OCI-LY3 (cell line): ENCODE measurements around the gene MEF2B.

Experiments
- H2AFZ ChIP-seq: fragments of 200-600, 300-600 bp; shearing (Covaris generic); 2 replicates; pipeline ENCODE4 v1.6.0; 2014; ENCODE audit warnings: antibody characterized with exemption, low read depth, low read length
- H3K27ac ChIP-seq: fragments of 200-600, 300-600 bp; sonication (generic); 2 replicates; pipeline ENCODE4 v1.5.1; 2014; ENCODE audit warnings: mild to moderate bottlenecking, low read length, moderate library complexity, mixed read lengths
- H3K27me3 ChIP-seq: fragments of 200-600, 300-600 bp; sonication (generic); 2 replicates; pipeline ENCODE4 v1.6.1; 2014; ENCODE audit warnings: low read depth, low read length, mixed read lengths
- H3K36me3 ChIP-seq: fragments of 200-600, 300-600 bp; sonication (generic); replicated peaks from 2 replicates; pipeline ENCODE3; 2014; ENCODE audit warnings: low read depth, low read length, mixed read lengths
- H3K4me1 ChIP-seq: fragments of 300-600, 200-600 bp; sonication (generic); 2 replicates; pipeline ENCODE4 v1.6.1; 2014; ENCODE audit warnings: low read length, mixed read lengths
- H3K4me2 ChIP-seq: fragments of 200-600, 300-600 bp; sonication (generic); 2 replicates; pipeline ENCODE4 v1.6.1; 2014; ENCODE audit warnings: low read length, mixed read lengths
- H3K4me3 ChIP-seq: fragments of 300-600, 200-600 bp; sonication (generic); 2 replicates; pipeline ENCODE4 v1.5.1; 2014; ENCODE audit warnings: antibody characterized with exemption, mild to moderate bottlenecking, low read length, moderate library complexity
- H3K79me2 ChIP-seq: fragments of 300-600, 200-600 bp; shearing (Covaris generic); 2 replicates; pipeline ENCODE4 v1.6.1; 2014; ENCODE audit warnings: mild to moderate bottlenecking, low read length, mixed read lengths
- H3K9ac ChIP-seq: fragments of 300-600, 200-600 bp; shearing (Covaris generic); 2 replicates; pipeline ENCODE4 v1.6.0; 2014; ENCODE audit warnings: mild to moderate bottlenecking, low read length, moderate library complexity
- H3K9me3 ChIP-seq: fragments of 200-600, 300-600 bp; shearing (Covaris generic); 2 replicates; pipeline ENCODE4 v1.6.1; 2014; ENCODE audit warnings: low read length, mixed read lengths; ENCODE audit not compliant: insufficient read depth
- H4K20me1 ChIP-seq: fragments of 200-600, 300-600 bp; sonication (generic); 2 replicates; pipeline ENCODE4 v1.6.1; 2016; ENCODE audit warnings: low read length, mixed read lengths; ENCODE audit not compliant: insufficient read depth
- CTCF ChIP-seq: fragments of 200-600, 300-600 bp; sonication (generic); IDR thresholded peaks from 2 replicates; pipeline ENCODE4 v1.5.1; 2014; ENCODE audit warnings: antibody characterized with exemption, low read length, low read depth
- EZH2phosphoT487 ChIP-seq: fragments of 200-600 bp; shearing (Covaris generic); IDR thresholded peaks from 2 replicates; pipeline ENCODE4 v1.6.1; 2018; ENCODE audit warnings: antibody characterized with exemption, mixed run types, low read depth

Gene MEF2B

GRCh38 chr19:19204181-19204580, 34.1 kb upstream of the MEF2B start:
- TF ChIP-seq CTCF (no peak), EZH2phosphoT487 (no peak)
- Histone ChIP-seq H2AFZ (no peak overlapping the region), H3K9me3 (no peaks in the 10 kb centered on the region), H4K20me1 (no peaks in the 10 kb centered on the region), H3K9ac (no peak overlapping the region), H3K27ac (no peak overlapping the region), H3K79me2 (peaks cover 16% of the 10 kb centered on the region), H3K4me1 (peaks cover 6% of the 10 kb centered on the region; the same call in 1 of the 2 replicates), H3K4me2 (no peak overlapping the region), H3K36me3 (peaks cover 25% of the 10 kb centered on the region), H3K27me3 (no peaks in the 10 kb centered on the region), H3K4me3 (no peak overlapping the region)

GRCh38 chr19:19203012-19203856, 33.2 kb upstream of the MEF2B start, which contains the start of gene NR2C2AP:
Gene NR2C2AP, minus strand, starts transcription at chr19:19203414. Its CDS starts 354 bp downstream, at chr19:19203060.
- Histone ChIP-seq H3K9ac (peak within 1 kb of the TSS; percentile 72), H3K4me1 (peaks cover 6% of the 10 kb centered on the region; the same call in 1 of the 2 replicates), H3K27me3 (no peaks in the 10 kb centered on the region), H4K20me1 (no peaks in the 10 kb centered on the region), H2AFZ (no peak within 1 kb of the TSS), H3K9me3 (no peaks in the 10 kb centered on the region), H3K27ac (peak within 1 kb of the TSS; percentile 51), H3K36me3 (peaks cover 34% of the 10 kb centered on the region), H3K4me2 (peak within 1 kb of the TSS; percentile 79), H3K79me2 (peaks cover 16% of the 10 kb centered on the region), H3K4me3 (peak within 1 kb of the TSS; percentile 87)
- TF ChIP-seq EZH2phosphoT487 (no peak), CTCF (no peak)

- TF ChIP-seq EZH2phosphoT487 (no peak), CTCF (no peak)
- Histone ChIP-seq H4K20me1 (no peaks in the 10 kb centered on the region), H3K36me3 (peaks cover 38% of the 10 kb centered on the region), H3K27me3 (no peaks in the 10 kb centered on the region), H2AFZ (no peak overlapping the region), H3K9ac (peak overlapping the region; percentile 72), H3K9me3 (no peaks in the 10 kb centered on the region), H3K79me2 (peaks cover 16% of the 10 kb centered on the region), H3K27ac (peak overlapping the region; percentile 51), H3K4me3 (peak overlapping the region; percentile 87), H3K4me2 (peak overlapping the region; percentile 79), H3K4me1 (peaks cover 6% of the 10 kb centered on the region; the same call in 1 of the 2 replicates)
Observed at GRCh38 chr19:19202707-19203011, 32.6 kb upstream of the MEF2B start.
